GM12865 (cell line): Measurements from ENCODE around the gene NPR2.

Experiments
- DNase-seq: peaks from one replicate; pipeline ENCODE4 v3.0.0; 2010; ENCODE audit warnings: low read depth
- H3K4me3 ChIP-seq: 2 replicates; pipeline ENCODE4 v1.5.1; 2011; ENCODE audit warnings: mild to moderate bottlenecking, low read depth, low read length, control low read depth
- CTCF ChIP-seq: IDR thresholded peaks from 2 replicates; pipeline ENCODE4 v1.5.1; 2011; ENCODE audit warnings: low read length, control low read depth, low read depth, inconsistent platforms; ENCODE audit not compliant: insufficient read depth; ENCODE audit errors: missing control alignments

The NPR2 gene

GRCh38 chr9:35808433-35808832 is 17.0 kb downstream of the NPR2 start:
- TF ChIP-seq CTCF, result no peak
- no peak overlapping the region for H3K4me3 ChIP-seq
- no peak for DNase-seq

- DNase-seq, result no peak
- H3K4me3 ChIP-seq, result no peak overlapping the region
- TF ChIP-seq CTCF, result no peak
Measured at GRCh38 chr9:35810122-35810521, 18.7 kb downstream of the NPR2 start.

- DNase-seq, result no peak
- H3K4me3 ChIP-seq, result peak overlapping the region; percentile 50
- TF ChIP-seq CTCF, result no peak
Measured at GRCh38 chr9:35811381-35812024, 20.1 kb downstream of the NPR2 start.

DNA sequence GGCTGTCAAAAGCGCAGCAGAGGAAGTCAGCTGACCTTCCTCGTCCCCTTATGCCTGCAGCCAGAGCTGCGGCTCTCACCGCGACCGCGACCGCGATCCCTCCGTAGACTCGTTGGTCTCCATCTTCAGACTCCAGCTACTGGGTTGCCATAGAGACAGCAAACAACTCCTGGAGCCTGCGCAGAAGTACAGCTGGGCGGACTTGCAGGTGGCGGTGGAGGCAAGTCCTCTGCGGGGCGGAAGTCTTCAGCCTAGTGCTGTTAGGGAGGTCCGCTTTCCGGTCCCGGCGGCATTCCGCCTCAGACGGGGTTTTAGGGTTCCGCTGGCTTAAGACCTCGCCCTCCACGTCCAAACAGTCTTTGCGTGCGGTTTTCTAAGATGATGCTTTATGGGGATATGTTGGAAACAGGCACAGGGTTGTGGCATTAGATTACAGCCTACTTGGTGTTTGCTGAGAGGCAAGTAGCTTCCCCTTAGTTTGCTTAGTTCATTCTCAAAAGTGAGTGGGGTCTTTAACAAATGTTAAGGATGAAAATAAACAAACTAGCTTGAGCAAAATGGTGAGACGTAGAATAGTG is 20.7 kb downstream of the NPR2 start, which contains the start of gene SPAG8:
SPAG8 (minus strand) TSS at position 238 of the 578 bp plus-strand sequence; CDS start at position 123, 115 bp downstream.
- no peak for TF ChIP-seq CTCF
- DNase-seq, result peak; percentile 99
- H3K4me3 ChIP-seq, result peak within 1 kb of the TSS; percentile 50

DNA sequence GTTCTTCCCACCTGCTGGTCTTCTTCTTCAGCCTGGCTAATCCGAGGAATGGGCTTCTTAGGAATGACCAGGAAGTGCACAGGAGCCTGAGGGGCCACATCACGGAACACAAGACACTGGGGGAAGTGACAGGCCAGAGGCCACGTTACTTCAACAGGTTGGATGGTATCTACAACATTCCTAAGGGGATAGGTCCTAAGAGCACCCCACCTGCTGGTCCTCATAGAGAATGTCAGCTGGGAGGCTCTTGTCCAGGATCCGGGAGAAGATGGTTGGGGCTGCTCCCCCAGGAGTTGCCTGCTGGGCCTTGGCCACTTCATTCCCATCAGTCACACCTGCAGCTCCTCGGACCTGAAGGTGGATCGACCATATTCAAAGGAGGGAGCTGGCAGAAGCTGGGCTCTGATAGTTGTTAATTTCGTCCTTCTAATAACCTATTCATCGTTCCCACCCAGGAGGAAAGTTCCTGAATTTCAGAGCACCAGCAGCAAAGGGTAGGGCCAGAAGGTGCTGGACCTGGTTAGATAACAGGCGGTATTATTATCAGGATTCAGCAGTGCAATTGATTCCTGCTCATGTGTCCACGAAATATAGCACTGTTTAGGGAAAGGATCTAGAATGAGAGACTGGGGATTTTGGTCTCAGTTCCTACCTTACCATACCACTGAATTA is 22.2 kb downstream of the NPR2 start:
- peak overlapping the region; percentile 83 for H3K4me3 ChIP-seq
- TF ChIP-seq CTCF, result peak; percentile 35
- peak; percentile 23 for DNase-seq

DNA sequence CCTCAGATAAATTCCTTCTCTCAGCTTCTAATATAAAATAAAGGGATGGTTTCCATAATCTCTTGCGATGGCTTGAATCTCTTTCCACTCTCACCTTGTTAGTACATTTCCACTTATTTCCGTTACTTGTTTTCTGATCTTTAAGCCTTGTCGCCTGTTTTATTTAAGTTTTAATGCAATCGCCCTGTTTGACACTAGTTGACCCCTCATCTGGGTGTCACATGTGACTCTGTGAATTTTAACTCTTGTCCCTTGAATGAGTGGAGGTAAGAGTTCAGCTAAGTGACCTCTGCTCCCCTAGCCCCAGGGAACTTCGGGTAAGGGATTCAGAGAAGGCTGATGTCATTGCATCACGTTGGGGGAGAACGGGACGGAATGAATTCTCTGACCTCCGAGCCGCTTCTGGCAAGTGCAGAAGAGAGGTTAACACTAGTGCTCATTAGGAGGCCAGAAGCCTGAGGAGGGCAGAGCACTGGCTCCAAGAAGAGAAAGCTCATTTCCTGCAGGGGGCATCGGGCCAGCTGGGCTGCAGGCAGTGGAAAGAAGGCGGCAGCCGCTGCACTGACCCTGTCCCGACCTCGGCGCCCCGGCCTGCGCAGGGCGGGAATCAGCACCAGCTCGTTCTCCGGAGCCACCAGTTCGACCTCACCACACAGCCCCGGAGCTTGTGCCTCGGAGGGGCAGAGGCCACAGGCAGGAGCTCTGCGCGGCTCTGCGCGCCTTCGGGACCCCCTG is 22.9 kb downstream of the NPR2 start:
- peak; percentile 77 for DNase-seq
- no peak for TF ChIP-seq CTCF
- peak overlapping the region; percentile 83 for H3K4me3 ChIP-seq
